Measurements from ENCODE around the gene STEAP3. TPM values are rescaled to one million over a fixed set of nuclear protein-coding genes. Genes with fewer than 3 reads are reported as not detected.

Gene STEAP3
- total RNA-seq, 2 experiments from 2014 or later = 0.19 TPM; not detected in 1

GRCh38 chr2:119282996-119283511, 59.4 kb downstream of the STEAP3 start:
- ATAC-seq (ENCODE audit: low read depth) (no peak), DNase-seq (no peak)
- no peaks in the 10 kb centered on the region for H3K4me1 Mint-ChIP-seq
- no peak overlapping the region for H3K4me3 Mint-ChIP-seq
- POLR2A ChIA-PET = no interaction called here
- no peak overlapping the region for H3K27ac Mint-ChIP-seq
- H3K9me3 Mint-ChIP-seq = no peaks in the 10 kb centered on the region
- no peaks in the 10 kb centered on the region for H3K36me3 Mint-ChIP-seq
- H3K27me3 Mint-ChIP-seq = no peaks in the 10 kb centered on the region

DNA sequence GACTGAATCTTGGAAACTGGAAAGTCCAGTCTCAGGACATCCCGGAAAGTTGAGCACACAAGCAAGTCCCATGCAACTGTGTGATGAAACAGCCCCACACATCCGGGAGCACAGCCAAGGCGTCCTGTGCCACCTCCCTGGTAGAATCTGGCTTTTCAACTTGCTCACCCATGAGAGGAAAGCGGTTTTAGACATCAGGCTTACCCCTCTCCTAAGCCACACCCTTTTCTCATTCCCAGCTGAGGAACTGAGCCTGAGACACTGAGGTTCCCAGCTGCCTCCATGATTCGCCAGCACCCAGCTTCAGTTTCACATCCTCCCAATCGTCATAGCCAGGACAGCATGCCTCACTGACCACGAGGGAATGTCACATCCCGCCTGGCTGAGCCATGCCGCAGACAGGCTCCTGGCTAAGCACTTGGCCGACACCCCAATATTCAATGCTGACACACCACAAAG, 60.3 kb downstream of the STEAP3 start:
- Mint-ChIP-seq H3K4me3 (no peak overlapping the region), H3K36me3 (no peaks in the 10 kb centered on the region), H3K27me3 (no peaks in the 10 kb centered on the region), H3K9me3 (no peaks in the 10 kb centered on the region), H3K4me1 (no peaks in the 10 kb centered on the region), H3K27ac (no peak overlapping the region)
- ATAC-seq (ENCODE audit: low read depth) = no peak
- POLR2A ChIA-PET = no interaction called here
- no peak for DNase-seq

DNA sequence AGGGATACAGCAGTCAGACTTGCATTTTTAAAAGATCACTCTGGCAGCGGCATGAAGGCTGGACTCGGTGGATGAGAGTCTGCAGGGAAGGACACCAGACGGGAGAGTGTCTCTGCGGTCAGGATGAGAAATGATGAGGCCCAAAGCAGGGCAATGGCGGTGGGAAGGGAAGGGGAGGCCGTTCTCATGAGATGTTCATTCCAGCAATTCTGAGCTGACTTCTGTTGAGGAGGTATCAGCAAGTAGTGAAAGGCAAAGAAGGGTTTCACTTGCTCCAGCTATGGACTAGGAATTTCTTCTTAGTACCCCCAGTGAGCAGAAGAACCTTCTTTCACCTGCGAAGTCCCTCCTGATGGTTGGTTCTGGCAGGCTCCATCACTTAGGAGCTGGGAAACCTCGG, 63.0 kb downstream of the STEAP3 start:
- no peaks in the 10 kb centered on the region for H3K9me3 Mint-ChIP-seq
- ATAC-seq (ENCODE audit: low read depth) = no peak

GRCh38 chr2:119288576-119288975, 64.9 kb downstream of the STEAP3 start:
- Mint-ChIP-seq H3K27me3 (no peaks in the 10 kb centered on the region), H3K36me3 (no peaks in the 10 kb centered on the region), H3K9me3 (no peaks in the 10 kb centered on the region), H3K4me3 (no peak overlapping the region), H3K4me1 (no peaks in the 10 kb centered on the region), H3K27ac (no peak overlapping the region)
- POLR2A ChIA-PET = no interaction called here
- no peak for DNase-seq
- ATAC-seq (ENCODE audit: low read depth) = no peak

More for the DNA sequence above, 63.0 kb downstream of the STEAP3 start:
- Mint-ChIP-seq H3K27ac (no peak overlapping the region), H3K4me1 (no peaks in the 10 kb centered on the region), H3K36me3 (no peaks in the 10 kb centered on the region), H3K4me3 (no peak overlapping the region), H3K27me3 (no peaks in the 10 kb centered on the region)
- POLR2A ChIA-PET = no interaction called here
- DNase-seq = no peak

DNA sequence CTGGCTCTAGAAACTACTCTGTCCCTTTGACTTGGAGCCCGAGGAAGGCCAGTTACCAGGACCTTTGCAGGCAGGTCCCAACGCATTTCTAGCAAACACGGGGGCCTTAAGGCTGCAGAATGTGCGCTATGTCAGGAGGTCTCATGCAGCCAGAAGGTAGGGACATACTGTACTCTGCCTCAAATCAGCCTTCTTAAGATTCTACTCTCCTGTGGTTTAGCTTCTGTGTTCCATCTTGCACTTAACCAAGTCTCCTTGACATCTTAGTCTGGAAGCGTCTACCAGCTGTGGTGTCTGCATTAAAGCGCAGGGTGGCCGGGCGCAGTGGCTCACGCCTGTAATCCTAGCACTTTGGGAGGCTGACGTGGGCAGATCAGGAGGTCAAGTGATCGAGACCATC, 65.5 kb downstream of the STEAP3 start:
- DNase-seq (no peak), ATAC-seq (ENCODE audit: low read depth) (no peak)
- no peak overlapping the region for H3K4me3 Mint-ChIP-seq
- H3K27ac Mint-ChIP-seq = no peak overlapping the region
- H3K4me1 Mint-ChIP-seq = no peaks in the 10 kb centered on the region
- H3K27me3 Mint-ChIP-seq = no peaks in the 10 kb centered on the region
- H3K9me3 Mint-ChIP-seq = no peaks in the 10 kb centered on the region
- POLR2A ChIA-PET = no interaction called here
- no peaks in the 10 kb centered on the region for H3K36me3 Mint-ChIP-seq

GRCh38 chr2:119289642-119290041, 66.0 kb downstream of the STEAP3 start:
- Mint-ChIP-seq H3K27ac (no peak overlapping the region), H3K4me3 (no peak overlapping the region), H3K27me3 (no peaks in the 10 kb centered on the region), H3K4me1 (no peaks in the 10 kb centered on the region), H3K36me3 (no peaks in the 10 kb centered on the region), H3K9me3 (no peaks in the 10 kb centered on the region)
- ATAC-seq (ENCODE audit: low read depth) (no peak), DNase-seq (no peak)
- POLR2A ChIA-PET = no interaction called here

- H3K9me3 Mint-ChIP-seq = no peaks in the 10 kb centered on the region
- no peaks in the 10 kb centered on the region for H3K27me3 Mint-ChIP-seq
- H3K27ac Mint-ChIP-seq = no peak overlapping the region
- no peak overlapping the region for H3K4me3 Mint-ChIP-seq
- no peaks in the 10 kb centered on the region for H3K36me3 Mint-ChIP-seq
- no peaks in the 10 kb centered on the region for H3K4me1 Mint-ChIP-seq
- DNase-seq (peak; percentile 64), ATAC-seq (ENCODE audit: low read depth) (peak; percentile 82)
- POLR2A ChIA-PET = interaction anchor here (0.6 kb wide), 1 partner anchor 420 kb away, joined by 3 read pairs; no protein-coding TSS in a partner anchor
Measured at GRCh38 chr2:119290859-119291587, 67.4 kb downstream of the STEAP3 start.

DNA sequence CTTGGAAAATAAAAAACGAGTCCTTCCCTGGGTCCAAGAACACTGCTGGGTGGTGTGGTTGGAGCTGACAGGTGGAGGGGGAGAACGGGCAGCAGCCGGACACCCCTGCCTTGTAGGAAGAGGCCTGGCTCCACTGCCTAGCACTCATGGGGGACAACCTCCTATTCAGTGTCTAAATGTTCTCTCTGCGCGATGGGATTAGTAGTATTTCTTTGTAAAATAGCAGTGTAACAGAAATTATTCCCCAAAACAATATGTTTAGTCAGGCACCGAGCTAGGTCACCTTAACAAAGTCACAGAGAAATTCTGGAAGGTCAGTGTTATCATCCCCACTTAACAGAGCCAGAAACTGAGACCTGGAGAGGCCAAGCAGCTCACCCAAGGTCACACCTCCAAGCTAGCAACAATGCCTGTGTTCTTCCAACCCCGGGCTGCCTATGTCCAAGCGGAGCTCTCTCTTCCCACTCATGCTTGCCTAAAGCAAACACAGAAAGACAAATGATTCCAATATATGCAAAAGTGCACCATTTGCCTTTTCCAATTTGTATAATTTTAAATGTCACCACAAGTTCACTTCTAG, 68.0 kb downstream of the STEAP3 start:
- no peaks in the 10 kb centered on the region for H3K4me1 Mint-ChIP-seq
- POLR2A ChIA-PET = interaction anchor here (0.6 kb wide), 1 partner anchor 421 kb away, joined by 3 read pairs; no protein-coding TSS in a partner anchor
- ATAC-seq (ENCODE audit: low read depth) = no peak
- H3K36me3 Mint-ChIP-seq = no peaks in the 10 kb centered on the region
- no peaks in the 10 kb centered on the region for H3K9me3 Mint-ChIP-seq
- no peak overlapping the region for H3K27ac Mint-ChIP-seq
- DNase-seq = no peak
- no peaks in the 10 kb centered on the region for H3K27me3 Mint-ChIP-seq
- H3K4me3 Mint-ChIP-seq = no peak overlapping the region

GRCh38 chr2:119292226-119292625, 68.6 kb downstream of the STEAP3 start:
- H3K27me3 Mint-ChIP-seq = no peaks in the 10 kb centered on the region
- H3K36me3 Mint-ChIP-seq = no peaks in the 10 kb centered on the region
- ATAC-seq (ENCODE audit: low read depth) = no peak
- no peak for DNase-seq
- no peaks in the 10 kb centered on the region for H3K9me3 Mint-ChIP-seq
- no peak overlapping the region for H3K4me3 Mint-ChIP-seq
- POLR2A ChIA-PET = no interaction called here
- H3K27ac Mint-ChIP-seq = no peak overlapping the region
- no peaks in the 10 kb centered on the region for H3K4me1 Mint-ChIP-seq

GRCh38 chr2:119293254-119293653, 69.6 kb downstream of the STEAP3 start:
- POLR2A ChIA-PET = no interaction called here
- no peaks in the 10 kb centered on the region for H3K9me3 Mint-ChIP-seq
- no peak for ATAC-seq (ENCODE audit: low read depth)
- no peaks in the 10 kb centered on the region for H3K36me3 Mint-ChIP-seq
- H3K4me1 Mint-ChIP-seq = no peaks in the 10 kb centered on the region
- H3K4me3 Mint-ChIP-seq = no peak overlapping the region
- no peak for DNase-seq
- no peak overlapping the region for H3K27ac Mint-ChIP-seq
- no peaks in the 10 kb centered on the region for H3K27me3 Mint-ChIP-seq

- Mint-ChIP-seq H3K36me3 (no peaks in the 10 kb centered on the region), H3K4me1 (no peaks in the 10 kb centered on the region), H3K27ac (no peak overlapping the region), H3K9me3 (no peaks in the 10 kb centered on the region), H3K4me3 (no peak overlapping the region), H3K27me3 (no peaks in the 10 kb centered on the region)
- POLR2A ChIA-PET = no interaction called here
- ATAC-seq (ENCODE audit: low read depth) (no peak), DNase-seq (no peak)
Measured at GRCh38 chr2:119293900-119294299, 70.3 kb downstream of the STEAP3 start.

GRCh38 chr2:119294671-119295070, 71.0 kb downstream of the STEAP3 start:
- no peaks in the 10 kb centered on the region for H3K9me3 Mint-ChIP-seq
- H3K27ac Mint-ChIP-seq = no peak overlapping the region
- H3K27me3 Mint-ChIP-seq = no peaks in the 10 kb centered on the region
- H3K36me3 Mint-ChIP-seq = no peaks in the 10 kb centered on the region
- H3K4me1 Mint-ChIP-seq = no peaks in the 10 kb centered on the region
- DNase-seq (no peak), ATAC-seq (ENCODE audit: low read depth) (no peak)
- POLR2A ChIA-PET = no interaction called here
- H3K4me3 Mint-ChIP-seq = no peak overlapping the region

DNA sequence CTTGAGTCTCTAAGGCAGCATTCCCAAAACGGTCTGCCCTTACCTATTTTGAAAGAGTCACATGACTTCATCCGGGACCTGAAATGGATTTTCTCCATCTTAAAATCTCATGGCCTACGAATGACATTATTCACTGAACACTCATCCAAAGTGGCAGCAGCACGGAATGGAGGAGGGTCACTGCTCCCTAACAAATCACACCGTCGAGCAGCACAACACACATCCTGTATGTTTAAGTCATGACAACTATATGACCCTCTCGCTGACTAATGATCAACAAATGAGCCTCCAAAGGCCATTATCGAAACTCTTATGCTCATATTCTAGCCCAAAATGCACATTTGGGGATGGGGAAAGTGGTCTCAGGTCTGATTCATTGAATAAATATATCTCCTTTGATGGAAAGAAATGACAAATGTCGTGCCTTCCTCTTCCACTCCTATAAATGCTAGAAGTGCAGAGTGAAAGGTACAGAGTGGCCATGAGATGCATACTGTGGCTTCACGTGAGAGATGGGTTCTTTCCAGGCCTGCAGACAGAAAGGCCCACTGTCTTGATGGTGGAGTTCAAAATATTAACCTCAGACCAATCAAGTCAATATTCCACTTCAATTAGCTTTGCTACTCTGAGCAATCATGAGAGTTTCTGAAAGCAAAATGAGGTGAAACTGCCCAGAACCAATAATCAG, 72.2 kb downstream of the STEAP3 start:
- Mint-ChIP-seq H3K27ac (no peak overlapping the region), H3K4me3 (no peak overlapping the region), H3K9me3 (no peaks in the 10 kb centered on the region), H3K27me3 (no peaks in the 10 kb centered on the region), H3K36me3 (no peaks in the 10 kb centered on the region), H3K4me1 (no peaks in the 10 kb centered on the region)
- ATAC-seq (ENCODE audit: low read depth) (no peak), DNase-seq (no peak)
- POLR2A ChIA-PET = no interaction called here

- ATAC-seq (ENCODE audit: low read depth) = no peak
- no peak for DNase-seq
- H3K4me1 Mint-ChIP-seq = no peaks in the 10 kb centered on the region
- H3K4me3 Mint-ChIP-seq = no peak overlapping the region
- H3K27me3 Mint-ChIP-seq = no peaks in the 10 kb centered on the region
- no peak overlapping the region for H3K27ac Mint-ChIP-seq
- POLR2A ChIA-PET = no interaction called here
- H3K36me3 Mint-ChIP-seq = no peaks in the 10 kb centered on the region
- H3K9me3 Mint-ChIP-seq = no peaks in the 10 kb centered on the region
Measured at GRCh38 chr2:119301413-119301812, 77.8 kb downstream of the STEAP3 start.
